ENCODE results near the gene RABAC1.

- TF ChIP-seq CTCF (conservative IDR thresholded peaks at IDR 0.05; ENCODE audit: low read depth, low read length), result no peak
- no peak for TF ChIP-seq EZH2 (IDR thresholded peaks at IDR 0.05; ENCODE audit: borderline replicate concordance, low read depth, low read length, poor library complexity, severe bottlenecking)
Observed at GRCh38 chr19:41929536-41930071, 29.5 kb downstream of the RABAC1 start.
